ENCODE measurements around the gene EEA1.

- TF ChIP-seq POLR2AphosphoS5 (IDR thresholded peaks at IDR 0.05; ENCODE audit: low read depth, low read length) (no peak), REST (IDR thresholded peaks at IDR 0.05; ENCODE audit: insufficient read depth in 1 of 2, low read depth in 2 of 2, low read length in 2 of 2) (no peak), TAF1 (IDR thresholded peaks at IDR 0.05; ENCODE audit: borderline replicate concordance, insufficient read depth, low read length) (no peak), SIN3A (IDR thresholded peaks at IDR 0.05; ENCODE audit: borderline replicate concordance, insufficient read depth, low read length) (no peak), FOXP2 (optimal IDR thresholded peaks at IDR 0.05; ENCODE audit: borderline replicate concordance, extremely low read depth, extremely low read length, insufficient read depth) (no peak)
Measured at GRCh38 chr12:92866418-92866817, 62.7 kb downstream of the EEA1 start.
